ENCODE measurements around the gene MLPH.

MLPH gene

GRCh38 chr2:237486819-237487448 is at the start of gene MLPH:
Gene MLPH, plus strand, starts transcription at chr2:237487251. Its CDS starts 6,176 bp downstream, at chr2:237493427.
- no peak for DNase-seq

- no peak for DNase-seq
Observed at GRCh38 chr2:237437566-237437965, 49.5 kb upstream of the MLPH start.

GRCh38 chr2:237438080-237438940 is 48.7 kb upstream of the MLPH start:
- DNase-seq = no peak

GRCh38 chr2:237440819-237441281 is 46.2 kb upstream of the MLPH start:
- no peak for DNase-seq

GRCh38 chr2:237441605-237442274 is 45.3 kb upstream of the MLPH start:
- no peak for DNase-seq

- no peak for DNase-seq
Observed at GRCh38 chr2:237444071-237444470, 43.0 kb upstream of the MLPH start.

- DNase-seq = no peak
Observed at GRCh38 chr2:237445611-237446337, 41.3 kb upstream of the MLPH start.

GRCh38 chr2:237446338-237446665 is 40.7 kb upstream of the MLPH start:
- DNase-seq = no peak

GRCh38 chr2:237447496-237447895 is 39.6 kb upstream of the MLPH start:
- no peak for DNase-seq

GRCh38 chr2:237448171-237448570 is 38.9 kb upstream of the MLPH start:
- no peak for DNase-seq

- DNase-seq = no peak
Observed at GRCh38 chr2:237448626-237449025, 38.4 kb upstream of the MLPH start.

GRCh38 chr2:237449193-237449881 is 37.7 kb upstream of the MLPH start:
- DNase-seq = no peak

- DNase-seq = no peak
Observed at GRCh38 chr2:237450108-237450507, 36.9 kb upstream of the MLPH start.

- DNase-seq = no peak
Observed at GRCh38 chr2:237450583-237450982, 36.5 kb upstream of the MLPH start.

GRCh38 chr2:237451643-237452469 is 35.2 kb upstream of the MLPH start:
- no peak for DNase-seq

GRCh38 chr2:237452861-237453260 is 34.2 kb upstream of the MLPH start:
- DNase-seq = no peak

- DNase-seq = no peak
Observed at GRCh38 chr2:237453671-237454070, 33.4 kb upstream of the MLPH start.

- DNase-seq = no peak
Observed at GRCh38 chr2:237455764-237456163, 31.3 kb upstream of the MLPH start.

GRCh38 chr2:237456200-237456843 is 30.7 kb upstream of the MLPH start:
- DNase-seq = no peak

GRCh38 chr2:237457388-237457941 is 29.6 kb upstream of the MLPH start:
- no peak for DNase-seq

GRCh38 chr2:237458519-237458918 is 28.5 kb upstream of the MLPH start:
- DNase-seq = no peak

Measured in activated gamma-delta T cell treated with Interleukin-2 at 50 U/mL for 16 hours (primary cell).